Aorta (tissue), 5 donors: ENCODE measurements around the gene LMX1A. TPM values are rescaled to one million over a fixed set of nuclear protein-coding genes. Genes with fewer than 3 reads are reported as not detected.

ENCODE experiments used
- ATAC-seq: fragments of 200-7000 bp; cut with Tn5 transposase; one replicate; pipeline ENCODE4 v1.9.1; 2022; ENCODE audit warnings: moderate library complexity; ENCODE audit not compliant: low FRiP score
- DNase-seq, 2 donors: peaks; one replicate each; pipeline ENCODE4 v3.0.0-alpha.2; 2020
- H3K27ac ChIP-seq, 2 donors: one replicate each; pipeline ENCODE4 v1.5.1; 2013; ENCODE audit warnings: low read length in 2 of 2, mild to moderate bottlenecking in 2 of 2, moderate library complexity in 2 of 2, control low read depth in 1 of 2, inconsistent platforms in 1 of 2, low read depth in 1 of 2
- H3K27me3 ChIP-seq, 2 donors: one replicate each; pipeline ENCODE4 v1.6.1; 2013; ENCODE audit warnings: control low read depth in 1 of 2, low read length in 1 of 2, mild to moderate bottlenecking in 1 of 2, moderate library complexity in 1 of 2; ENCODE audit not compliant: insufficient read depth in 2 of 2, control insufficient read depth in 1 of 2
- H3K36me3 ChIP-seq, 2 donors: one replicate each; pipeline ENCODE4 v1.6.1; 2013; ENCODE audit warnings: control low read depth in 1 of 2, low read length in 1 of 2, mild to moderate bottlenecking in 1 of 2; ENCODE audit not compliant: insufficient read depth in 2 of 2, control insufficient read depth in 1 of 2
- H3K4me1 ChIP-seq, 2 donors: one replicate each; pipeline ENCODE4 v1.6.1; 2013; ENCODE audit warnings: low read length in 2 of 2, control low read depth in 1 of 2, mild to moderate bottlenecking in 1 of 2, moderate library complexity in 1 of 2; ENCODE audit not compliant: insufficient read depth in 2 of 2, control insufficient read depth in 1 of 2
- H3K4me3 ChIP-seq, 2 donors: one replicate each; pipeline ENCODE4 v1.5.1; 2013; ENCODE audit warnings: low read length in 2 of 2, control low read depth in 1 of 2, mild to moderate bottlenecking in 1 of 2
- H3K9me3 ChIP-seq: one replicate; pipeline ENCODE4 v1.6.1; 2013; ENCODE audit warnings: mild to moderate bottlenecking, low read length; ENCODE audit not compliant: control insufficient read depth
- WGBS, 2 donors: extraction: QIAGEN DNeasy Blood & Tissue Kit; methylation state at CpG; one replicate each; pipeline ENCODE4 v1.1.7; 2013; 5-methylcytosine and 5-hydroxymethylcytosine counted together
- intact Hi-C, 2 donors: fragments of 100-400 bp; cut with DNase I; formaldehyde crosslinking; loops; one replicate each; pipeline versions ENCODE4 v1.14.2 to v1.15.0; 2022
- polyA plus RNA-seq, 2 donors: library from polyadenylated mRNA; stranded (reverse); fragments of 200-250 nt; gene quantifications; one replicate each; pipeline ENCODE4 v1.2.3, GENCODE V29; 2013
- total RNA-seq, 2 donors: library from RNA; stranded (reverse); fragmentation: NEBNext Ultra II Directional; extraction: Animal tissue kit (Norgen Biotek cat#: 25700); gene quantifications; one replicate each; pipeline ENCODE4 v1.2.1, GENCODE V29; 2021
- donor health status: healthy with polysubstance abuse.
- donor health status: Bipolar disorder and iron deficiency.
- donor health status: DM: no; HTN: no; CAD: no.
- donor health status: DM: no; HTN: no; CAD: no.
- donor health status: DM: yes; HTN: yes; CAD: no.

LMX1A gene
- total and polyA plus RNA-seq, 4 donors = 0.25 to 0.84 TPM; not detected in 2

GRCh38 chr1:165187031-165188009 lies 169.2 kb downstream of the LMX1A start:
- Histone ChIP-seq H3K4me1 (no peaks in the 10 kb centered on the region), H3K4me3 (no peak overlapping the region), H3K36me3 (no peaks in the 10 kb centered on the region), H3K9me3 (peaks cover 3% of the 10 kb centered on the region), H3K27me3 (no peaks in the 10 kb centered on the region), H3K27ac (no peak overlapping the region)
- 31 to 43% methylated on average over 3 of the region's 3 CpGs for WGBS, 2 donors
- DNase-seq (no peak), ATAC-seq (no peak)
- intact Hi-C loops = no loop called here

GRCh38 chr1:165185161-165185889 lies 171.2 kb downstream of the LMX1A start:
- no peak for ATAC-seq

GRCh38 chr1:165182975-165183374 lies 173.5 kb downstream of the LMX1A start:
- Histone ChIP-seq H3K9me3 (peaks cover 3% of the 10 kb centered on the region), H3K4me1 (no peaks in the 10 kb centered on the region), H3K27ac (no peak overlapping the region), H3K4me3 (no peak overlapping the region), H3K27me3 (no peaks in the 10 kb centered on the region), H3K36me3 (no peaks in the 10 kb centered on the region)
- no peak for ATAC-seq
- DNase-seq = no peak
- intact Hi-C loops = no loop called here
- 77 to 80% methylated on average over 3 of the region's 3 CpGs for WGBS, 2 donors

More at GRCh38 chr1:165185161-165185889, 171.2 kb downstream of the LMX1A start:
- Histone ChIP-seq H3K36me3 (no peaks in the 10 kb centered on the region), H3K27ac (no peak overlapping the region), H3K27me3 (no peaks in the 10 kb centered on the region), H3K4me1 (no peaks in the 10 kb centered on the region), H3K4me3 (no peak overlapping the region), H3K9me3 (peaks cover 3% of the 10 kb centered on the region)
- 68 to 72% methylated on average over 4 of the region's 4 CpGs for whole genome bisulfite sequencing, 2 donors
- intact Hi-C loops = no loop called here
- DNase-seq = no peak

- no peak overlapping the region for H3K4me3 ChIP-seq
- no peak overlapping the region for H3K27ac ChIP-seq
- peaks cover 2% of the 10 kb centered on the region for H3K9me3 ChIP-seq
- no peaks in the 10 kb centered on the region for H3K36me3 ChIP-seq
- intact Hi-C loops = no loop called here
- H3K27me3 ChIP-seq = no peaks in the 10 kb centered on the region
- no peak for ATAC-seq
- H3K4me1 ChIP-seq = no peaks in the 10 kb centered on the region
- DNase-seq = no peak
- WGBS, 2 donors = 71 to 75% methylated on average over 6 of the region's 6 CpGs
Observed at GRCh38 chr1:165179306-165179705, 177.2 kb downstream of the LMX1A start.

GRCh38 chr1:165174491-165174890 lies 182.0 kb downstream of the LMX1A start:
- no peak for ATAC-seq
- Histone ChIP-seq H3K36me3 (no peaks in the 10 kb centered on the region), H3K9me3 (no peaks in the 10 kb centered on the region), H3K4me1 (no peaks in the 10 kb centered on the region), H3K27me3 (no peaks in the 10 kb centered on the region), H3K27ac (no peak overlapping the region), H3K4me3 (no peak overlapping the region)
- 53% methylated on average over 4 of the region's 4 CpGs for WGBS, 2 donors
- intact Hi-C loops = no loop called here
- DNase-seq = no peak

GRCh38 chr1:165173818-165174217 lies 182.7 kb downstream of the LMX1A start:
- Histone ChIP-seq H3K4me3 (no peak overlapping the region), H3K9me3 (no peaks in the 10 kb centered on the region), H3K27ac (no peak overlapping the region), H3K4me1 (no peaks in the 10 kb centered on the region), H3K27me3 (no peaks in the 10 kb centered on the region), H3K36me3 (no peaks in the 10 kb centered on the region)
- DNase-seq (no peak), ATAC-seq (no peak)
- intact Hi-C loops = no loop called here
- 80 to 81% methylated on average over 4 of the region's 4 CpGs for WGBS, 2 donors

GRCh38 chr1:165173409-165173808 lies 183.1 kb downstream of the LMX1A start:
- intact Hi-C loops = no loop called here
- 69 to 83% methylated on average over 2 of the region's 2 CpGs for WGBS, 2 donors
- no peak for ATAC-seq

GRCh38 chr1:165172666-165173065 lies 183.8 kb downstream of the LMX1A start:
- DNase-seq = no peak
- H3K36me3 ChIP-seq = no peaks in the 10 kb centered on the region
- intact Hi-C loops = no loop called here
- peaks cover 2% of the 10 kb centered on the region for H3K9me3 ChIP-seq
- H3K4me1 ChIP-seq = no peaks in the 10 kb centered on the region
- no peaks in the 10 kb centered on the region for H3K27me3 ChIP-seq
- WGBS, 2 donors = 21 to 40% methylated on average over 2 of the region's 2 CpGs
- H3K4me3 ChIP-seq = no peak overlapping the region
- H3K27ac ChIP-seq = no peak overlapping the region
- ATAC-seq = no peak

More at GRCh38 chr1:165173409-165173808, 183.1 kb downstream of the LMX1A start:
- no peak overlapping the region for H3K27ac ChIP-seq
- no peaks in the 10 kb centered on the region for H3K4me1 ChIP-seq
- H3K9me3 ChIP-seq = peaks cover 2% of the 10 kb centered on the region
- no peaks in the 10 kb centered on the region for H3K27me3 ChIP-seq
- no peak overlapping the region for H3K4me3 ChIP-seq
- no peak for DNase-seq
- H3K36me3 ChIP-seq = no peaks in the 10 kb centered on the region
